Peyer's patch (tissue), 4 donors: ENCODE measurements around the gene NPBWR2. TPM values are rescaled to one million over a fixed set of nuclear protein-coding genes. Genes with fewer than 3 reads are reported as not detected.

Experiments used
- DNase-seq, 3 donors: peaks; one replicate each; pipeline ENCODE4 v3.0.0-alpha.2; 2017 to 2019
- H3K27ac ChIP-seq, 4 donors: fragments of 200-600 bp; sonication (generic); one replicate each; pipeline ENCODE4 v1.5.1; 2016 to 2019
- H3K27me3 ChIP-seq, 2 donors: fragments of 200-600 bp; sonication (generic); one replicate each; pipeline ENCODE4 v1.5.1; 2019
- H3K36me3 ChIP-seq, 3 donors: fragments of 200-600 bp; sonication (generic); one replicate each; pipeline ENCODE4 v1.5.1; 2016 to 2019
- H3K4me1 ChIP-seq, 4 donors: fragments of 200-600 bp; sonication (generic); one replicate each; pipeline ENCODE4 v1.5.1; 2016 to 2019
- H3K4me3 ChIP-seq, 4 donors: fragments of 200-600 bp; sonication (generic); 1 replicate in 3 of 4; 2 replicates in 1 of 4; pipeline ENCODE4 v1.5.1; 2016 to 2019; ENCODE audit warnings: mild to moderate bottlenecking in 1 of 4
- H3K9me3 ChIP-seq, 4 donors: fragments of 200-600 bp; sonication (generic); one replicate each; pipeline ENCODE4 v1.5.1; 2016 to 2019; ENCODE audit warnings: mild to moderate bottlenecking in 1 of 4
- CTCF ChIP-seq, 6 experiments: fragments of 450-650 bp in 4 of 6; fragments of 200-600 bp in 2 of 6; sonication (generic) in 1 of 6; IDR thresholded peaks; one replicate each; pipeline ENCODE4 v1.5.1; 2017 to 2019; ENCODE audit warnings: antibody characterized with exemption in 6 of 6, mild to moderate bottlenecking in 3 of 6, moderate library complexity in 1 of 6
- POLR2A ChIP-seq, 2 donors: fragments of 450-650 bp; IDR thresholded peaks; one replicate each; pipeline ENCODE4 v1.5.1; 2017; ENCODE audit warnings: antibody characterized with exemption in 2 of 2, mild to moderate bottlenecking in 2 of 2, moderate library complexity in 2 of 2
- total RNA-seq, 4 donors: library from RNA; depleted of rRNA; stranded (reverse); fragments of >200 nt; gene quantifications; one replicate each; pipeline ENCODE4 v1.1.0, GENCODE V29; 2016

Gene NPBWR2
- total RNA-seq, 4 donors from 2014 or later = not detected

GRCh38 chr20:64067005-64067632 lies 40.2 kb downstream of the NPBWR2 start:
- Histone ChIP-seq H3K36me3 (no peaks in the 10 kb centered on the region), H3K4me1 (peaks cover 0 to 47% (median 37%) of the 10 kb centered on the region in 4 donors), H3K9me3 (no peaks in the 10 kb centered on the region), H3K4me3 (no peak overlapping the region), H3K27me3 (no peaks in the 10 kb centered on the region), H3K27ac (peak overlapping the region in 1 of 4 donors; percentile 68)
- no peak for DNase-seq
- no peak for TF ChIP-seq POLR2A (IDR thresholded peaks at IDR 0.05)
- no peak for TF ChIP-seq CTCF (IDR thresholded peaks at IDR 0.05)

- peak in 2 of 3 donors; percentile 73 to 87 for DNase-seq
- no peaks in the 10 kb centered on the region for H3K36me3 ChIP-seq
- no peak overlapping the region for H3K4me3 ChIP-seq
- TF ChIP-seq CTCF (IDR thresholded peaks at IDR 0.05) = no peak
- TF ChIP-seq POLR2A (IDR thresholded peaks at IDR 0.05) = no peak
- H3K27ac ChIP-seq = peak overlapping the region in 3 of 4 donors; percentile 25 to 68 (median 33)
- no peaks in the 10 kb centered on the region for H3K27me3 ChIP-seq
- peaks cover 0 to 38% (median 37%) of the 10 kb centered on the region in 4 donors for H3K4me1 ChIP-seq
- no peaks in the 10 kb centered on the region for H3K9me3 ChIP-seq
These were observed 41.4 kb downstream of the NPBWR2 start for GRCh38 chr20:64065974-64066343.

DNA sequence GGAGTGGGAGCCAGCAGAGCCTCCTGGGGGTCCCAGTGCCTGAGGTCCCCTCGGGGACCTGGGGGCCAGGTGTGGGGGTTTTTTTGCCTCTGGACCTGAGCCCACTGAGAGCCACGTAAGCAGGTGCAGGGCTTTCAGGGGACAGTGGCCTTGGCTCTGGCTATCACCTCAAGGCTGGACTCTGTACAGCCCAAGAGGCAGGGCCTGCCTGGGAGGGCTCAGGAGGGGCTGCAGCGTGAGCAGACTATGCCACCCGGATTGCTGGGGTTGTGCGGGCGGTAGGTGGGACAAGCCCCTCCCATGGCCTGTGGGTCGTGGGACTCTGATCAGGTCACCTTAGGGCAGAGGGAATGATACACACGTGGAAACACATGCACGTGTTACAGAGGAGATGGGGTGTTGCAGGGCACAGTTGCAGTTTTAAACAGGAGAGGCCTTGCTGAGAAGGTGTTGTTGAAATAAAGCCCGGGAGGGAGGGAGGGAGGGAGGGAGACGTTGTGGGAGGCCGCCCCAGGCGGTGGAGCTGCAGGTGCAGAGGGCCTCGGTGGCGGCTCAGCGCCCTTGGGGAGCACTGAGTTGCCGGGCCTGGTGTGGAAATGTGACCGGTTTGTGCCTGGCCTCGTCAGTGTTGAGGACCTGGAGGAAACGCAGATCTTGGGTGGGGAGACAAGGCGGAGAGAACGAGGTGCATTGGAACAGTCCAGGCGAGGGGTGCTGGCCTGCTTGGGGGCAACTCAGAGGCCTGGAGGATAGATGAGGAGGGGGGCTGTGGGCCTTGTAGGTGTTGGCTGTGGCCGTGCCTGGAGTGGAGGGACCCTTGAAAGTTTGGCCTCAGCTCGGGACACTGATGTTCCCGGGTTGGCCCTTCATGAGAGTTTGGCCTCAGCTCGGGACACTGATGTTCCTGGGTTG lies 42.0 kb downstream of the NPBWR2 start:
- no peaks in the 10 kb centered on the region for H3K27me3 ChIP-seq
- DNase-seq = no peak
- H3K36me3 ChIP-seq = no peaks in the 10 kb centered on the region
- H3K4me3 ChIP-seq = no peak overlapping the region
- TF ChIP-seq POLR2A (IDR thresholded peaks at IDR 0.05) (no peak), CTCF (IDR thresholded peaks at IDR 0.05) (no peak)
- peak overlapping the region in 3 of 4 donors; percentile 25 to 68 (median 33) for H3K27ac ChIP-seq
- H3K9me3 ChIP-seq = no peaks in the 10 kb centered on the region
- peaks cover 0 to 38% (median 37%) of the 10 kb centered on the region in 4 donors for H3K4me1 ChIP-seq

DNA sequence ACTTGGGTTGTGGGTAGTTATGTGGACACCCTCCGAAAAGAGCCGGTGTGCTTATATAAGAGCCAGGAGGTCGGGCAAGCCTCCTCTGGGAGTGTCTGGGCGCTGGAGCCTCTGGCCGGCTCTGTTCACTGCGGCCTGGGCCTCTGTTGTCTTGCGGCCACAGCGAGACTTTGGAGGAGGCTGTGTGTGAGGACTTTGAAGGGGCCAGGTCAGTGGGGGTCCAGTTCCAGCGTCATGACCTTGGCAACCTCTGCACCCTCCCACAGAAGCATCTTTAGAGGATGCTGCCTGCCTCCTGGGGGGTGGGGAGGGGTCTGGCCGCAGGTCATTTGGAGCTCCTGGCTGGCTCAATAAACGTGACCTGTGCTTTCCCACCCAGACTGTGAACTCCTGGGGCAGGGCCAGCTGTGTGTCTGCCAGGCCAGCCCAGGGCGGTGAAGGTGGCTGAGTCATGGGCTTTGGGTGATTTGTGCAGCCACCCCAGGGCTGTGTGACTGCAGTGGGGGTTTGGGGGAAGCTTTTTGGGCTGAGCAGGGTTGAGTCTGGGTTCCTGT lies 43.1 kb downstream of the NPBWR2 start:
- Histone ChIP-seq H3K4me1 (peaks cover 0 to 38% (median 34%) of the 10 kb centered on the region in 4 donors), H3K36me3 (no peaks in the 10 kb centered on the region), H3K27ac (no peak overlapping the region), H3K27me3 (no peaks in the 10 kb centered on the region), H3K9me3 (no peaks in the 10 kb centered on the region), H3K4me3 (peak overlapping the region in 2 of 4 donors; percentile 79 to 93)
- no peak for DNase-seq
- TF ChIP-seq POLR2A (IDR thresholded peaks at IDR 0.05) (no peak), CTCF (IDR thresholded peaks at IDR 0.05) (no peak)

- TF ChIP-seq CTCF (IDR thresholded peaks at IDR 0.05) (no peak), POLR2A (IDR thresholded peaks at IDR 0.05) (no peak)
- H3K9me3 ChIP-seq = no peaks in the 10 kb centered on the region
- DNase-seq = peak in 1 of 3 donors; percentile 67
- H3K36me3 ChIP-seq = no peaks in the 10 kb centered on the region
- H3K27ac ChIP-seq = peak overlapping the region; percentile 66 to 85 (median 70)
- H3K4me1 ChIP-seq = peaks cover 0 to 38% (median 34%) of the 10 kb centered on the region in 4 donors
- peak overlapping the region; percentile 55 to 95 (median 86) for H3K4me3 ChIP-seq
- no peaks in the 10 kb centered on the region for H3K27me3 ChIP-seq
These were observed 43.8 kb downstream of the NPBWR2 start for GRCh38 chr20:64063389-64064144.
